CD4-positive, alpha-beta T cell (primary cell): ENCODE data around the gene CFAP73. TPM values are rescaled to one million over a fixed set of nuclear protein-coding genes. Genes with fewer than 3 reads are reported as not detected.

Experiments used
- ATAC-seq: fragments of 200-7000 bp; cut with Tn5 transposase; one replicate; pipeline ENCODE4 v1.10.0; 2022; ENCODE audit warnings: mild to moderate bottlenecking; ENCODE audit not compliant: poor library complexity
- CTCF ChIA-PET: fragments of 350-600 bp; sonication (Branson Sonifier 250); formaldehyde crosslinking; loops from one replicate; lab custom pipeline; 2021; ENCODE audit warnings: antibody characterized with exemption, inconsistent platforms; lab: Charles Lee
- POLR2A ChIA-PET: fragments of 350-600 bp; sonication (Branson Sonifier 250); formaldehyde crosslinking; loops from one replicate; lab custom pipeline; 2021; ENCODE audit warnings: antibody characterized with exemption, inconsistent platforms; lab: Charles Lee
- DNase-seq, 14 experiments: peaks; one replicate each; pipeline ENCODE4 v3.0.0-alpha.2; 2013 to 2020; ENCODE audit warnings: mixed read lengths in 2 of 14
- H3K27ac ChIP-seq, 2 donors: one replicate each; pipeline versions ENCODE4 v1.5.1 to v1.7.0; 2013; ENCODE audit warnings: low read length in 2 of 2, low read depth in 1 of 2, mild to moderate bottlenecking in 1 of 2
- H3K27me3 ChIP-seq, 2 experiments: 1 replicate in 1 of 2; 2 replicates in 1 of 2; pipeline versions ENCODE4 v1.6.1 to v1.7.0; 2013; ENCODE audit warnings: low read length in 2 of 2, control low read depth in 1 of 2, mild to moderate bottlenecking in 1 of 2, moderate library complexity in 1 of 2; ENCODE audit not compliant: insufficient read depth in 2 of 2, control insufficient read depth in 1 of 2
- H3K36me3 ChIP-seq: one replicate; pipeline ENCODE4 v1.6.1; 2013; ENCODE audit warnings: low read length, control low read depth; ENCODE audit not compliant: insufficient read depth
- H3K4me1 ChIP-seq: one replicate; pipeline ENCODE4 v1.6.1; 2013; ENCODE audit warnings: low read length, control low read depth; ENCODE audit not compliant: insufficient read depth
- H3K4me3 ChIP-seq: one replicate; pipeline ENCODE4 v1.5.1; 2013; ENCODE audit warnings: mild to moderate bottlenecking, low read length, moderate library complexity
- H3K9me3 ChIP-seq, 2 experiments: 1 replicate in 1 of 2; 2 replicates in 1 of 2; pipeline versions ENCODE4 v1.6.1 to v1.7.0; 2013; ENCODE audit warnings: low read length in 2 of 2, mild to moderate bottlenecking in 2 of 2, control low read depth in 1 of 2, moderate library complexity in 1 of 2; ENCODE audit not compliant: control insufficient read depth in 1 of 2, insufficient read depth in 1 of 2
- H3K27ac Mint-ChIP-seq: one replicate; pipeline ENCODE4 v1.8.0; 2020; ENCODE audit warnings: mixed read lengths
- H3K27me3 Mint-ChIP-seq: one replicate; pipeline ENCODE4 v1.8.0; 2021; ENCODE audit warnings: mixed read lengths
- H3K36me3 Mint-ChIP-seq: one replicate; pipeline ENCODE4 v1.8.0; 2021; ENCODE audit warnings: low read depth, mixed read lengths
- H3K4me1 Mint-ChIP-seq: one replicate; pipeline ENCODE4 v1.8.0; 2021; ENCODE audit warnings: low read depth, mixed read lengths
- H3K4me3 Mint-ChIP-seq: one replicate; pipeline ENCODE4 v1.8.0; 2020; ENCODE audit warnings: mild to moderate bottlenecking, mixed read lengths
- H3K9me3 Mint-ChIP-seq: one replicate; pipeline ENCODE4 v1.8.0; 2020; ENCODE audit warnings: mixed read lengths
- intact Hi-C, 2 experiments: fragments of 100-400 bp; cut with DNase I in 1 of 2; cut with micrococcal nuclease in 1 of 2; formaldehyde crosslinking; loops; one replicate each; pipeline versions ENCODE4 v1.15.1 to v1.9.0; 2023 to 2025; cut with DNase I, micrococcal nuclease
- total RNA-seq, 174 experiments: library from RNA in 2 of 174; stranded (reverse) in 2 of 174; gene quantifications; one replicate each; pipeline ENCODE4 v1.2.3 and lab custom pipeline; 2021 to 2026
- TF ChIP-seq, protein P1 (sequence below): fragments of 200-600 bp; IDR thresholded peaks from one replicate; pipeline ENCODE4 v1.8.0; 2022; ENCODE audit warnings: antibody characterized with exemption, mild to moderate bottlenecking

Gene CFAP73
- total RNA-seq, 2 experiments from 2014 or later = 0.92 to 1.2 TPM

DNA sequence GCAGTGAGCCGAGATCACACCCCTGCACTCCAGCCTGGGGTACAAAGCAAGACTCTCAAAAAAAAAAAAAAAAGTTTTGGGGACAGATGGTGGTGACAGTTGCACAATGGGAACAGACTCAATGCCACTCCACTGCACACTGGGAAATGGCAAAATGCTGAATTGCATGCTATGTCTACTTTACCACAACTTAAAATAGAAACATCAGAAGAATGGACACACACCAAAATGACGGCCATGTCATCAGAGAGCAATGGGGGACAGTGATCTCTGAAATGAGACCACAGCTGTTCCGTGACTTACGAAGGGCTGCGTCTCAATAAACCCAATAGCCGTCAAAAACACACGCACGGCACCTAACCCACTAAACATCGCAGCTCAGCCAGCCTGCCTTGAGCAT, 22.0 kb downstream of the CFAP73 start:
- Mint-ChIP-seq H3K27ac (no peak overlapping the region), H3K9me3 (no peaks in the 10 kb centered on the region), H3K27me3 (no peaks in the 10 kb centered on the region), H3K4me3 (no peak overlapping the region), H3K4me1 (no peaks in the 10 kb centered on the region), H3K36me3 (peaks cover 90% of the 10 kb centered on the region)
- intact Hi-C loops = loop anchor here (5.0 kb wide), 4 partner anchors 34 to 269 kb away; partner anchors contain the start of gene RASAL1 (in 1 of the 2)
- ChIA-PET CTCF (interaction anchor here (0.9 to 1.2 kb wide), 2 partner anchors 123 to 179 kb away, joined by 3 read pairs; no protein-coding TSS in a partner anchor), POLR2A (no interaction called here)
- Histone ChIP-seq H3K9me3 (no peaks in the 10 kb centered on the region), H3K27ac (no peak overlapping the region), H3K4me3 (no peak overlapping the region), H3K27me3 (no peaks in the 10 kb centered on the region), H3K36me3 (peaks cover 91% of the 10 kb centered on the region), H3K4me1 (no peaks in the 10 kb centered on the region)
- DNase-seq (no peak), ATAC-seq (no peak)
- TF ChIP-seq, protein P1, sequence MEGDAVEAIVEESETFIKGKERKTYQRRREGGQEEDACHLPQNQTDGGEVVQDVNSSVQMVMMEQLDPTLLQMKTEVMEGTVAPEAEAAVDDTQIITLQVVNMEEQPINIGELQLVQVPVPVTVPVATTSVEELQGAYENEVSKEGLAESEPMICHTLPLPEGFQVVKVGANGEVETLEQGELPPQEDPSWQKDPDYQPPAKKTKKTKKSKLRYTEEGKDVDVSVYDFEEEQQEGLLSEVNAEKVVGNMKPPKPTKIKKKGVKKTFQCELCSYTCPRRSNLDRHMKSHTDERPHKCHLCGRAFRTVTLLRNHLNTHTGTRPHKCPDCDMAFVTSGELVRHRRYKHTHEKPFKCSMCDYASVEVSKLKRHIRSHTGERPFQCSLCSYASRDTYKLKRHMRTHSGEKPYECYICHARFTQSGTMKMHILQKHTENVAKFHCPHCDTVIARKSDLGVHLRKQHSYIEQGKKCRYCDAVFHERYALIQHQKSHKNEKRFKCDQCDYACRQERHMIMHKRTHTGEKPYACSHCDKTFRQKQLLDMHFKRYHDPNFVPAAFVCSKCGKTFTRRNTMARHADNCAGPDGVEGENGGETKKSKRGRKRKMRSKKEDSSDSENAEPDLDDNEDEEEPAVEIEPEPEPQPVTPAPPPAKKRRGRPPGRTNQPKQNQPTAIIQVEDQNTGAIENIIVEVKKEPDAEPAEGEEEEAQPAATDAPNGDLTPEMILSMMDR = no peak

DNA sequence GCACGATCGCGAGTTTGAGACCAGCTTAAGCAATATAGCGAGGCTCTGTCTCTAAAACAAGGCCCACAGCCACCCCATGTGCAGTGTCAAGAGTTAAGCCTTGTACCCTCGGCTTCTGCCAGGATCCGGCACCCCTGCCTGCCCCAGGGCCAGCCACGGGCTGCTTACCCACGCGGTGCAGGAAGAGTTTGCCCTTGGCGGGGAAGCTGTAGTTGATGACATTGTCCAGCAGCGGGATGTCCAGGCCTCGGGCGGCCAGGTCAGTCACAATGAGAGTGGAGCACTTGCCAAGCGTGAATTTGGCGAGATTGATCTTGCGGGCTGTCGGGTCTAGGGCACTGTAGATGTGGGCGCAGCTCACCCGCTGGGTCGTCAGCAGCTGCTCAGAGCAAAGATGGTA, 22.7 kb downstream of the CFAP73 start:
- POLR2A ChIA-PET = no interaction called here
- CTCF ChIA-PET = interaction anchor here (1.2 kb wide), 1 partner anchor 179 kb away, joined by 3 read pairs; no protein-coding TSS in a partner anchor
- Mint-ChIP-seq H3K9me3 (no peaks in the 10 kb centered on the region), H3K4me1 (no peaks in the 10 kb centered on the region), H3K4me3 (no peak overlapping the region), H3K27me3 (no peaks in the 10 kb centered on the region), H3K27ac (no peak overlapping the region), H3K36me3 (peaks cover 90% of the 10 kb centered on the region)
- ATAC-seq (no peak), DNase-seq (no peak)
- Histone ChIP-seq H3K36me3 (peaks cover 93% of the 10 kb centered on the region), H3K4me1 (no peaks in the 10 kb centered on the region), H3K9me3 (no peaks in the 10 kb centered on the region), H3K27ac (no peak overlapping the region), H3K27me3 (no peaks in the 10 kb centered on the region), H3K4me3 (no peak overlapping the region)
- TF ChIP-seq, protein P1 = no peak
- intact Hi-C loops = loop anchor here (5.0 kb wide), 4 partner anchors 35 to 270 kb away; partner anchors contain the start of gene RASAL1 (in 1 of the 2)

DNA sequence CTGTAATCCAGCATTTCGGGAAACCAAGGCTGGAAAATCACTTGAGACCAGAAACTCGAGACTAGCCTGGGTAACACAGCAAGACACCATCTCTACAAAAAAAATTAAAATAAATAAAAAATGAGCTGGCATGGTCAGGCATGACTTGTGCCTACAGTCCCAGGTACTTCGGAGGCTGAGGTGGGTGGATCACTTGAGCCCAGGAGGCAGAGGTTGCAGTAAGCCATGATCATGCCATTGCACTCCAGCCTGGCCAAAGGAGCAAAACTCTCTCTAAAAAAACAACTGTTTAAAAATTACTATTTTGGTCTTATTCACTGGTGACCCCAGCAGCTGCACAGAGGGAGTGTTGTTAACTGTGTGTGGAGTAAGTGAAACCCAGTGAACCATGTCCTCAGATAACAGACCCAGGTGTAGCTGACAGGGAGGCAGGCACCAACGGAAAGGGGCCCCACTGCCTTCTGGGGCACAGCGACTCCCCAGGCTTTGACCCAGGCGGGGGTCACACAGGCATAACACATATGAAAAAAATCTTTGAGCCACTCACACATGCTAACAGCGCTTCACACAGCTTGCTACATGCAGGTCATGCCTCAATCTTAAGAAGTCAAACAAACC, 23.7 kb downstream of the CFAP73 start:
- H3K36me3 ChIP-seq = peaks cover 93% of the 10 kb centered on the region
- intact Hi-C loops = loop anchor here (5.0 kb wide), 4 partner anchors 36 to 271 kb away; partner anchors contain the start of gene RASAL1 (in 1 of the 2)
- no peaks in the 10 kb centered on the region for H3K27me3 Mint-ChIP-seq
- DNase-seq (no peak), ATAC-seq (no peak)
- H3K4me1 Mint-ChIP-seq = no peaks in the 10 kb centered on the region
- H3K4me1 ChIP-seq = no peaks in the 10 kb centered on the region
- TF ChIP-seq, protein P1 = no peak
- no peak overlapping the region for H3K27ac ChIP-seq
- H3K27me3 ChIP-seq = no peaks in the 10 kb centered on the region
- no peaks in the 10 kb centered on the region for H3K9me3 ChIP-seq
- POLR2A ChIA-PET = interaction anchor here (1.0 to 1.4 kb wide), 2 partner anchors 20 to 70 kb away, joined by 3 to 4 read pairs; no protein-coding TSS in a partner anchor
- no peak overlapping the region for H3K4me3 ChIP-seq
- H3K9me3 Mint-ChIP-seq = no peaks in the 10 kb centered on the region
- peaks cover 93% of the 10 kb centered on the region for H3K36me3 Mint-ChIP-seq
- no peak overlapping the region for H3K4me3 Mint-ChIP-seq
- H3K27ac Mint-ChIP-seq = no peak overlapping the region
- CTCF ChIA-PET = interaction anchor here (0.6 to 1.2 kb wide), 4 partner anchors 166 to 238 kb away, joined by 3 read pairs; no protein-coding TSS in a partner anchor
